ENCODE measurements around the gene NDUFC1. TPM values are rescaled to one million over a fixed set of nuclear protein-coding genes. Genes with fewer than 3 reads are reported as not detected.

Gene NDUFC1
- total and polyA plus RNA-seq, 4 donors = 12.4 to 192 (median 50.8) TPM

DNA sequence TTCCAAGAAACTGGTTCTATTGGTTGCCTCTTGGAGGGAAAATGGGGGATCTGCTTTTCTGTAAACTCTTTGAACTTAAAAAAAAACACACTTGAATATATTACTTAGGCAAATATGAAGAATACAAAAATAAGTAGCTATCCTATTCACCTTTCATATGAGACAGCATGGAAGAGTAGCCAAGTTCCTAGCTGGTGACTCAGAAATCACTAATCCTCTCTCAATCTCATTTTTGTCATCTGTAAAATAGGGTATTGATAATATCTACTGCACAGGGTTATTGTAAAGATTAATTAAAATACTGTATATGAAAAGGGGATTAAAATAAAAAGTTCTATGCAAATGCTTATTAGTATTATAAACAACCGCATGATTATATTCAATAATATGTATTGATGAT lies 35.0 kb downstream of the NDUFC1 start (continued):
- no peak for TF ChIP-seq FOXA2 (IDR thresholded peaks at IDR 0.05)
- no peak for TF ChIP-seq FOXA1 (IDR thresholded peaks at IDR 0.05)
- TF ChIP-seq JUND (IDR thresholded peaks at IDR 0.05) = no peak
- TF ChIP-seq RAD21 (IDR thresholded peaks at IDR 0.05) = no peak
- TF ChIP-seq, protein P1, sequence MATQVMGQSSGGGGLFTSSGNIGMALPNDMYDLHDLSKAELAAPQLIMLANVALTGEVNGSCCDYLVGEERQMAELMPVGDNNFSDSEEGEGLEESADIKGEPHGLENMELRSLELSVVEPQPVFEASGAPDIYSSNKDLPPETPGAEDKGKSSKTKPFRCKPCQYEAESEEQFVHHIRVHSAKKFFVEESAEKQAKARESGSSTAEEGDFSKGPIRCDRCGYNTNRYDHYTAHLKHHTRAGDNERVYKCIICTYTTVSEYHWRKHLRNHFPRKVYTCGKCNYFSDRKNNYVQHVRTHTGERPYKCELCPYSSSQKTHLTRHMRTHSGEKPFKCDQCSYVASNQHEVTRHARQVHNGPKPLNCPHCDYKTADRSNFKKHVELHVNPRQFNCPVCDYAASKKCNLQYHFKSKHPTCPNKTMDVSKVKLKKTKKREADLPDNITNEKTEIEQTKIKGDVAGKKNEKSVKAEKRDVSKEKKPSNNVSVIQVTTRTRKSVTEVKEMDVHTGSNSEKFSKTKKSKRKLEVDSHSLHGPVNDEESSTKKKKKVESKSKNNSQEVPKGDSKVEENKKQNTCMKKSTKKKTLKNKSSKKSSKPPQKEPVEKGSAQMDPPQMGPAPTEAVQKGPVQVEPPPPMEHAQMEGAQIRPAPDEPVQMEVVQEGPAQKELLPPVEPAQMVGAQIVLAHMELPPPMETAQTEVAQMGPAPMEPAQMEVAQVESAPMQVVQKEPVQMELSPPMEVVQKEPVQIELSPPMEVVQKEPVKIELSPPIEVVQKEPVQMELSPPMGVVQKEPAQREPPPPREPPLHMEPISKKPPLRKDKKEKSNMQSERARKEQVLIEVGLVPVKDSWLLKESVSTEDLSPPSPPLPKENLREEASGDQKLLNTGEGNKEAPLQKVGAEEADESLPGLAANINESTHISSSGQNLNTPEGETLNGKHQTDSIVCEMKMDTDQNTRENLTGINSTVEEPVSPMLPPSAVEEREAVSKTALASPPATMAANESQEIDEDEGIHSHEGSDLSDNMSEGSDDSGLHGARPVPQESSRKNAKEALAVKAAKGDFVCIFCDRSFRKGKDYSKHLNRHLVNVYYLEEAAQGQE (IDR thresholded peaks at IDR 0.05) = no peak
- no peak for TF ChIP-seq RXRA (IDR thresholded peaks at IDR 0.05)

DNA sequence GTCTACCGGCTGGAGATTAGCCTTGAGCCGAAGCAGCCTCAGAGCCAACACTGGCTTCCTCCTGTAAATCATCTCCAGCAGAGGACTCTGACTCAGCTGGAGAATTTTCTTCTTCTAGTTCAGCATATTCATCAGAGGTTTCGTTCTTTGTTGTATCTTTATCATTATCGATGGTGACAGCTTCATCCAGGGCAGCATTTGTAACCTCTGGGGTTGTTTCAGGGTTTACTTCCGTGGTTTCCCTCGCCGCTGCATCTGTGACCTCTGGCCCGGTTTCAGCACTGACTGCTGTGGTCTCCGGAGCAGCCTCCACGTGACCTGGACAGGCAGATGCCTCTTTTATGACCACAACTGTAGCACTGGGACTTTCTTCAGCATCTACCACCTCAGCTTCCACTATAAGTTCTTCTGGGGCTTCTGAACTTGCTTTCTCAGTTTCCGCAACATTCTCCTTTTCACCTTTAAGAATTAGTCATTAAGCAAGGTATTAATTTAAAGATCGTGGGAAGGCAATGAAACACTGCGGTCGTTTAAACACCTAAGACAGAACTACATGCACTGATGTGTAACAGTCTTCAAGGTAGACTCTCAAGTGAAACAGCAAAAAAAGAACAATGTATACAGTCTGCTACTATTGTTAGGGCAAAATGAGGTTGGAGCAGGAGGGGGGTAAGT lies 35.6 kb downstream of the NDUFC1 start:
- WGBS = 20% methylated on average over 14 of the region's 14 CpGs
- no peaks in the 10 kb centered on the region for H3K36me3 ChIP-seq (ENCODE audit: control insufficient read depth in 4 of 4, insufficient read depth in 3 of 4, low read depth in 1 of 4, low read length in 3 of 4)
- TF ChIP-seq EGR1 (IDR thresholded peaks at IDR 0.05; ENCODE audit: low read depth in 2 of 2) (no peak), TAF1 (conservative IDR thresholded peaks at IDR 0.05) (no peak), RAD21 (IDR thresholded peaks at IDR 0.05) (peak in 1 of 2 donors; percentile 28), NR2F2 (IDR thresholded peaks at IDR 0.05) (peak; percentile 73), JUND (IDR thresholded peaks at IDR 0.05) (no peak), HNF4A (conservative IDR thresholded peaks at IDR 0.05) (peak in 1 of 2 donors; percentile 26), FOXA1 (IDR thresholded peaks at IDR 0.05) (no peak), RXRA (IDR thresholded peaks at IDR 0.05) (peak; percentile 62 to 68), SP1 (IDR thresholded peaks at IDR 0.05) (peak; percentile 48)
- TF ChIP-seq, protein P1 (IDR thresholded peaks at IDR 0.05) = peak; percentile 91
- TF ChIP-seq, protein P2, sequence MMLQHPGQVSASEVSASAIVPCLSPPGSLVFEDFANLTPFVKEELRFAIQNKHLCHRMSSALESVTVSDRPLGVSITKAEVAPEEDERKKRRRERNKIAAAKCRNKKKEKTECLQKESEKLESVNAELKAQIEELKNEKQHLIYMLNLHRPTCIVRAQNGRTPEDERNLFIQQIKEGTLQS (IDR thresholded peaks at IDR 0.05) = peak; percentile 18
- TF ChIP-seq, protein P3, sequence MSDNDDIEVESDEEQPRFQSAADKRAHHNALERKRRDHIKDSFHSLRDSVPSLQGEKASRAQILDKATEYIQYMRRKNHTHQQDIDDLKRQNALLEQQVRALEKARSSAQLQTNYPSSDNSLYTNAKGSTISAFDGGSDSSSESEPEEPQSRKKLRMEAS (IDR thresholded peaks at IDR 0.05) = peak; percentile 15
- H3K9me3 ChIP-seq (ENCODE audit: control insufficient read depth in 4 of 4, low read length in 3 of 4) = no peaks in the 10 kb centered on the region
- H3K4me1 ChIP-seq (ENCODE audit: control insufficient read depth in 4 of 4, insufficient read depth in 4 of 4, low read length in 3 of 4) = peaks cover 0 to 4% (median 2%) of the 10 kb centered on the region in 4 donors
- H3K27me3 ChIP-seq (ENCODE audit: control insufficient read depth in 4 of 4, insufficient read depth in 4 of 4, low read length in 3 of 4) = no peaks in the 10 kb centered on the region
- DNase-seq (ENCODE audit: low spot score) = peak; percentile 56
- H3K4me3 ChIP-seq (ENCODE audit: low read depth in 1 of 3, low read length in 3 of 3) = peak overlapping the region in 2 of 3 donors; percentile 49 to 55
- peak overlapping the region in 1 of 2 donors; percentile 18 for H3K27ac ChIP-seq (ENCODE audit: low read depth in 1 of 2, low read length in 2 of 2)
- H3K9ac ChIP-seq (ENCODE audit: low read depth in 1 of 2, low read length in 2 of 2) = no peak overlapping the region

Data from liver (tissue), 9 donors.